MCF 10A (cell line): ENCODE measurements around the gene PDE7B. TPM values are rescaled to one million over a fixed set of nuclear protein-coding genes. Genes with fewer than 3 reads are reported as not detected.

Source experiments
- BruUV-seq: library from RNA; stranded (reverse); fragments of 400-500 nt; replicated peaks from 2 replicates; lab custom pipeline; 2021; lab: Mats Ljungman, UMichigan
- CTCF ChIA-PET: fragments of 300-600 bp; sonication (Branson Sonifier 250); formaldehyde crosslinking; extraction: SDS; loops from one replicate; lab custom pipeline; 2021; ENCODE audit warnings: antibody characterized with exemption, inconsistent platforms; lab: Yijun Ruan, JAX
- POLR2A ChIA-PET: fragments of 300-600, 350-650 bp; sonication (Branson Sonifier 250); formaldehyde crosslinking; extraction: SDS; loops from one replicate; lab custom pipeline; 2020; ENCODE audit warnings: antibody characterized with exemption, inconsistent platforms; lab: Yijun Ruan, JAX
- DNase-seq: peaks from one replicate; pipeline ENCODE4 v3.0.0-alpha.2; 2018; ENCODE audit not compliant: unreplicated experiment
- H3K27ac Mint-ChIP-seq: one replicate; pipeline ENCODE4 v1.8.0; 2022; ENCODE audit warnings: mild to moderate bottlenecking, low read depth, mixed read lengths; ENCODE audit not compliant: unreplicated experiment
- H3K27me3 Mint-ChIP-seq: one replicate; pipeline ENCODE4 v1.8.0; 2022; ENCODE audit warnings: mixed read lengths; ENCODE audit not compliant: insufficient read depth, unreplicated experiment
- H3K36me3 Mint-ChIP-seq: one replicate; pipeline ENCODE4 v1.8.0; 2022; ENCODE audit warnings: mild to moderate bottlenecking, moderate library complexity, mixed read lengths; ENCODE audit not compliant: insufficient read depth, unreplicated experiment
- H3K4me1 Mint-ChIP-seq: one replicate; pipeline ENCODE4 v1.8.0; 2022; ENCODE audit warnings: mixed read lengths; ENCODE audit not compliant: insufficient read depth, unreplicated experiment
- H3K4me3 Mint-ChIP-seq: one replicate; pipeline ENCODE4 v1.8.0; 2022; ENCODE audit warnings: mild to moderate bottlenecking, moderate library complexity, mixed read lengths; ENCODE audit not compliant: unreplicated experiment
- H3K9me3 Mint-ChIP-seq: one replicate; pipeline ENCODE4 v1.8.0; 2022; ENCODE audit warnings: mixed read lengths; ENCODE audit not compliant: unreplicated experiment
- intact Hi-C: fragments of 100-400 bp; cut with micrococcal nuclease; formaldehyde crosslinking; loops from 2 replicates; pipeline ENCODE4 v1.14.1; 2022
- total RNA-seq: library from RNA; stranded (reverse); gene quantifications from 2 replicates; pipeline ENCODE4 v1.2.3, GENCODE V29; 2022
- TF ChIP-seq, protein P1 (sequence below): fragments of 200-600 bp; IDR thresholded peaks from one replicate; pipeline ENCODE4 v1.8.0; 2022; ENCODE audit warnings: antibody characterized with exemption, mild to moderate bottlenecking; ENCODE audit not compliant: unreplicated experiment

The PDE7B gene
- total RNA-seq, 1 experiment from 2014 or later = 1.4 TPM

DNA sequence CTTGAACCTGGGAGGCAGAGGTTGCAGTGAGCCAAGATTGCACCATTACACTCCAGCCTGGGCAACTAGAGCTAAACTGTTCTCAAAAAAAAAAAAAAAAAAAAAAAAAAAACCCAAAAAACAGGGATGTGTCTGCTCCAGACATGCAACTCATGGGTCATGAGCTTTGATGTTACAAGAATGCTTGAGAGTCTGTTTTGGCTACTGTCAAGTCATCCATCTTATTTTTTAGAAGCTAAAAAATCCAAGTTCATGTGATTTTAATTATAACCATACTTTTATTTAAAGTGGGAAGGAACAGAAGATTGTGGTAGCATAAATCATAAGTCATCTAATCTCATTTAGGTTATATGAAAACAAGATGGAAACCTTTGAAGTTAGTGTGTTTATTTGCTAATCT, 120.6 kb downstream of the PDE7B start:
- ChIA-PET CTCF (no interaction called here), POLR2A (no interaction called here)
- no TSS peak for BruUV-seq
- TF ChIP-seq, protein P1, sequence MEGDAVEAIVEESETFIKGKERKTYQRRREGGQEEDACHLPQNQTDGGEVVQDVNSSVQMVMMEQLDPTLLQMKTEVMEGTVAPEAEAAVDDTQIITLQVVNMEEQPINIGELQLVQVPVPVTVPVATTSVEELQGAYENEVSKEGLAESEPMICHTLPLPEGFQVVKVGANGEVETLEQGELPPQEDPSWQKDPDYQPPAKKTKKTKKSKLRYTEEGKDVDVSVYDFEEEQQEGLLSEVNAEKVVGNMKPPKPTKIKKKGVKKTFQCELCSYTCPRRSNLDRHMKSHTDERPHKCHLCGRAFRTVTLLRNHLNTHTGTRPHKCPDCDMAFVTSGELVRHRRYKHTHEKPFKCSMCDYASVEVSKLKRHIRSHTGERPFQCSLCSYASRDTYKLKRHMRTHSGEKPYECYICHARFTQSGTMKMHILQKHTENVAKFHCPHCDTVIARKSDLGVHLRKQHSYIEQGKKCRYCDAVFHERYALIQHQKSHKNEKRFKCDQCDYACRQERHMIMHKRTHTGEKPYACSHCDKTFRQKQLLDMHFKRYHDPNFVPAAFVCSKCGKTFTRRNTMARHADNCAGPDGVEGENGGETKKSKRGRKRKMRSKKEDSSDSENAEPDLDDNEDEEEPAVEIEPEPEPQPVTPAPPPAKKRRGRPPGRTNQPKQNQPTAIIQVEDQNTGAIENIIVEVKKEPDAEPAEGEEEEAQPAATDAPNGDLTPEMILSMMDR = no peak
- intact Hi-C loops = no loop called here
- no peak for DNase-seq
- H3K9me3 Mint-ChIP-seq = no peaks in the 10 kb centered on the region
- no peak overlapping the region for H3K27ac Mint-ChIP-seq
- H3K4me3 Mint-ChIP-seq = no peak overlapping the region
- H3K36me3 Mint-ChIP-seq = no peaks in the 10 kb centered on the region
- no peaks in the 10 kb centered on the region for H3K27me3 Mint-ChIP-seq
- H3K4me1 Mint-ChIP-seq = no peaks in the 10 kb centered on the region

DNA sequence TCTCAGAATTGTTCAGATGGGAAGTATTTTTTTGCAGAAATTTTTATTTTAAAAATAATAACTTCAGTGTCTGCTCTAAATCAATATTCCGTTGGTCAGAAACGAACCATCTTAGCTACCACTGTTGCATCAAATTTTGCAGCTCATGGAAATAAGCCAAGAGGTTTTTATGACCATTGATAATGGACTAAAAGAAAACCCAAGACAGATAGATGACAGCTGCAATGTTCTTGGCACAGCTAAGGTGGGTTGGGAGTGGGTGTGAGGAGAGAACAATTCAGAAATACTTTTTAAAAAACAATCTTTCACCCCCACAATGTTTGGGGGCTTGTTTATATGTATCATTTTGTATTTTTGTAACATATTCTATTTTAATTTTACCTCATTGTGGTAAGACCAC, 121.1 kb downstream of the PDE7B start:
- Mint-ChIP-seq H3K4me3 (no peak overlapping the region), H3K27ac (no peak overlapping the region), H3K9me3 (no peaks in the 10 kb centered on the region), H3K4me1 (no peaks in the 10 kb centered on the region), H3K27me3 (no peaks in the 10 kb centered on the region), H3K36me3 (no peaks in the 10 kb centered on the region)
- BruUV-seq = no TSS peak
- ChIA-PET POLR2A (no interaction called here), CTCF (no interaction called here)
- TF ChIP-seq, protein P1 = no peak
- intact Hi-C loops = no loop called here
- DNase-seq = no peak

DNA sequence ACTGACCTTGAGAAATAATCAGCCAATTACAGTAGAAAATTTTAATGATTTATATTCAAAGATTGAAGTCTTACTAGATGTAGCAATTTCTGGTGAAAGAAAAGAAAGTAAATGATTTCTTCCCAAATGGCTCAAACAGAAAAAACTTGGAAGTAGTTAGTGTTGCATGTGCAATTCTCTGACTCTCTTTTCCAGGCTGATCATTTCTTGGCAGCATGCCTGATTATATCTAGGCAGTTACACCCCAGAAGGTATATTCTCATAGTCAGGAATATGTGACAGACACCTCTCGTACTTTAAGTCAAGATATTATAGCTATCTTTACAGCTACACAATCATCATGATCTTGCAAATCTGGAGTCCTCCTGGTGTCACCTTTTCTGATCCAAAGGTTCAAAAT, 122.9 kb downstream of the PDE7B start:
- ChIA-PET CTCF (no interaction called here), POLR2A (no interaction called here)
- Mint-ChIP-seq H3K4me1 (no peaks in the 10 kb centered on the region), H3K4me3 (no peak overlapping the region), H3K9me3 (no peaks in the 10 kb centered on the region), H3K36me3 (no peaks in the 10 kb centered on the region), H3K27ac (no peak overlapping the region), H3K27me3 (no peaks in the 10 kb centered on the region)
- TF ChIP-seq, protein P1 = no peak
- BruUV-seq = no TSS peak
- peak; percentile 30 for DNase-seq
- intact Hi-C loops = no loop called here

DNA sequence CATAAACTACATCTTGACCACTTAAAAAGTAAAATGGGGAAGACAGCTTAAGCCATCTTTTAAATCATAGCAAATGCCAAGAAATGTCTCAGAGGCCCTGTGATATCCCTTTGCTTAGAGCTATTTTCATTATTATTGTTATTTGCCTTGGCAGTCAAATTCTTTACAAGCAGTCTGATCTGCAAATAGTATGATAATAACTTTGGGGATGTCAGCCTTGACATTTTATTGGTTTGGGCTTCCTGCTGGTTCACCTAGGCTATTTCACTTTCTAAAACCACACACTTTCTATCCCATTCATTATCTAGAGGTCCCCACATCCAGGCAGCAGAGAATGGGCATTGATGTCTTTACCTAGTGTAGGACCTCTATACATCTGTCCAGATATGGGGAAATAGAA, 125.1 kb downstream of the PDE7B start:
- Mint-ChIP-seq H3K4me3 (no peak overlapping the region), H3K27ac (no peak overlapping the region), H3K9me3 (no peaks in the 10 kb centered on the region), H3K27me3 (no peaks in the 10 kb centered on the region), H3K4me1 (no peaks in the 10 kb centered on the region), H3K36me3 (no peaks in the 10 kb centered on the region)
- POLR2A ChIA-PET = no interaction called here
- no TSS peak for BruUV-seq
- no peak for DNase-seq
- TF ChIP-seq, protein P1 = no peak
- intact Hi-C loops = no loop called here
- CTCF ChIA-PET = no interaction called here
